Activated B cell treated with CpG ODN at 0.5 μM for 24 hours (primary cell): ENCODE results near the gene CYTIP. TPM values are rescaled to one million over a fixed set of nuclear protein-coding genes. Genes with fewer than 3 reads are reported as not detected.
A peak's percentile ranks its signal among the peaks of the same experiment; 100 is the strongest.

Source experiments
- ATAC-seq: fragments of 200-7000 bp; cut with Tn5 transposase; one replicate; pipeline ENCODE4 v1.10.0; 2021; ENCODE audit warnings: low read depth, mild to moderate bottlenecking, moderate library complexity
- CTCF ChIA-PET: fragments of 350-600 bp; sonication (Branson Sonifier 250); formaldehyde crosslinking; loops from one replicate; lab custom pipeline; 2021; ENCODE audit warnings: antibody characterized with exemption; lab: Charles Lee
- POLR2A ChIA-PET: fragments of 350-600 bp; sonication (Branson Sonifier 250); formaldehyde crosslinking; loops from one replicate; lab custom pipeline; 2021; ENCODE audit warnings: antibody characterized with exemption; lab: Charles Lee
- DNase-seq: peaks from one replicate; pipeline ENCODE4 v3.0.0; 2022
- H3K27ac Mint-ChIP-seq: one replicate; pipeline ENCODE4 v1.8.0; 2020; ENCODE audit warnings: mixed read lengths
- H3K27me3 Mint-ChIP-seq: one replicate; pipeline ENCODE4 v1.8.0; 2021; ENCODE audit warnings: mixed read lengths
- H3K36me3 Mint-ChIP-seq: one replicate; pipeline ENCODE4 v1.8.0; 2021; ENCODE audit warnings: low read depth, mixed read lengths
- H3K4me1 Mint-ChIP-seq: one replicate; pipeline ENCODE4 v1.8.0; 2021; ENCODE audit warnings: mixed read lengths
- H3K4me3 Mint-ChIP-seq: one replicate; pipeline ENCODE4 v1.8.0; 2020; ENCODE audit warnings: mild to moderate bottlenecking, mixed read lengths
- H3K9me3 Mint-ChIP-seq: one replicate; pipeline ENCODE4 v1.8.0; 2020; ENCODE audit warnings: mixed read lengths
- CTCF ChIP-seq: fragments of 200-600 bp; IDR thresholded peaks from one replicate; pipeline ENCODE4 v1.8.0; 2022; ENCODE audit warnings: antibody characterized with exemption, mild to moderate bottlenecking
- intact Hi-C: fragments of 100-400 bp; cut with micrococcal nuclease; formaldehyde crosslinking; loops from one replicate; pipeline ENCODE4 v1.15.1; 2024
- total RNA-seq: library from RNA; stranded (reverse); gene quantifications from 2 replicates; pipeline ENCODE4 v1.2.3, GENCODE V29; 2022

Gene CYTIP
- total RNA-seq, 1 donor from 2014 or later, result 129 TPM

DNA sequence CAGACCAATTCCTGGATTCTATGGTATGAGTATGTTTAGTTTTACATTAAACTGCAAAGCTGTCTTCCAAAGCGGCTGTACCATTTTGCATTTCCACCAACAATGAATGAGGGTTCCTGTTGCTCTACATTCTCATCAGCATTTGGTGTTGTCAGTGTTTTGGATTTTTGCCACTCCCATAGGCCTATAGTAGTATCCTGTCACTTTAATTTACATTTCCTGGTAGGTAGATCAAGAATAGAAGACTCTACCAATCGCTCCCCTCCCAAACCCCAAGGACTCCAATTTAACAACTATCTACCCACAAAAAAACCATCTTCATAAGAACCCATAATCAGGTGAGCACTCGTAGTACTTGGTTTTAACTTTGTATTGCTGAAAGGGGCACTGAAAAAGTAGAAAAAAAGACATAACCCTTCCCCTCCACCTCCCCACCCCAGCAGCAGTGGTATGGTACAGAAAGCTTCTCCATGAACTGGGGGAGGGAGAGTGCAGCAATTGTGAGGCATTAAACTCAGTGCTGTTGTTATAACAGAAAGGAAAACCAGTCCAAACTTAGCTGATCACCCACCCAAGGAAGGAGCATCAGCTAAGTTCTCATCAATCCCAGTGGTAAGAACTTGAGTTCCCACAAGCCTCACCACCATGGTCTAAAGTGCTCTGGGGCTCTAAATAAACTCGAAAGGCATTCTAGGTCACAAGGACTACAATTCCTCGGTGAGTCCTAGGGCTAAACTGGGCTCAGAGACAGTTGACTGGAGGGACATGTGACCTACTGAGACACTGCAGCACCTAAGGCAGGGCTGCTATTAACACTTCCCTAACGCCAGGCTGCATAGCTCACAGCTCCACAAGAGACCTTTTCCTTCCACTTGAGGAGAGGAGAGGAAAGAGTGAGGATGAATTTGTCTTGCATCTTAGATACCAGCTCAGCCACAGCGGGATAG lies 35.5 kb upstream of the CYTIP start:
- intact Hi-C loops, result no loop called here
- no peak for ATAC-seq
- peak overlapping the region; percentile 16 for H3K27ac Mint-ChIP-seq
- H3K4me3 Mint-ChIP-seq, result no peak overlapping the region
- no peaks in the 10 kb centered on the region for H3K27me3 Mint-ChIP-seq
- ChIA-PET POLR2A (interaction anchor here (0.6 to 1.1 kb wide), 2 partner anchors 36 to 38 kb away, joined by 4 read pairs; partner anchors contain the start of gene CYTIP), CTCF (interaction anchor here (1.7 kb wide), 1 partner anchor 152 kb away, joined by 4 read pairs; no protein-coding TSS in a partner anchor)
- H3K4me1 Mint-ChIP-seq, result peaks cover 22% of the 10 kb centered on the region
- no peak for DNase-seq
- no peak for TF ChIP-seq CTCF
- no peaks in the 10 kb centered on the region for H3K36me3 Mint-ChIP-seq
- no peaks in the 10 kb centered on the region for H3K9me3 Mint-ChIP-seq

DNA sequence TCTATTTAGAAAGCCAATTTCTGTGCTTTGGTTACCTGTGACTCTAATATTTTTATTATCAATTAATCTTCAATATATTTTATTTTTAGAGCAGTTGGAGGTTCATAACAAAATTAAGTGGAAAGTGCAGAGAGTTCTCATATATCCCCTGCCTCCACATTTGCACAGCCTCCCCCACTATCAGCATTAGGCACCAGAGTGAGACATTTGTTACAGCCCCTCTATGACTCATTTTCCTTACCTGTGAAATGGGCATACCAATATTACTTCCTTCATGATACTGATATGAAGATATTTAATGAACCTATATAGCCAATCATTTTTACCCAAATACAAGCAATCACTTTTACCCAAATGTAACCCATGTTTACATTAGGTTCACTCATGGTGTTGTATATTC lies 34.0 kb upstream of the CYTIP start:
- H3K27ac Mint-ChIP-seq, result no peak overlapping the region
- DNase-seq (no peak), ATAC-seq (no peak)
- no peaks in the 10 kb centered on the region for H3K27me3 Mint-ChIP-seq
- POLR2A ChIA-PET, result no interaction called here
- no peaks in the 10 kb centered on the region for H3K36me3 Mint-ChIP-seq
- intact Hi-C loops, result no loop called here
- H3K9me3 Mint-ChIP-seq, result no peaks in the 10 kb centered on the region
- TF ChIP-seq CTCF, result no peak
- H3K4me1 Mint-ChIP-seq, result peaks cover 34% of the 10 kb centered on the region
- CTCF ChIA-PET, result interaction anchor here (0.6 to 1.5 kb wide), 2 partner anchors 14 to 175 kb away, joined by 3 to 5 read pairs; no protein-coding TSS in a partner anchor
- H3K4me3 Mint-ChIP-seq, result no peak overlapping the region

GRCh38 chr2:157476953-157477709 lies 33.2 kb upstream of the CYTIP start:
- H3K36me3 Mint-ChIP-seq, result no peaks in the 10 kb centered on the region
- H3K9me3 Mint-ChIP-seq, result no peaks in the 10 kb centered on the region
- H3K27ac Mint-ChIP-seq, result peak overlapping the region; percentile 56
- no peak overlapping the region for H3K4me3 Mint-ChIP-seq
- no peak for DNase-seq
- ATAC-seq, result no peak
- H3K4me1 Mint-ChIP-seq, result peaks cover 40% of the 10 kb centered on the region
- POLR2A ChIA-PET, result interaction anchor here (0.7 to 1.0 kb wide), 2 partner anchors 56 to 121 kb away, joined by 3 to 4 read pairs; no protein-coding TSS in a partner anchor
- no peak for TF ChIP-seq CTCF
- CTCF ChIA-PET, result interaction anchor here (0.6 to 1.5 kb wide), 3 partner anchors 13 to 175 kb away, joined by 3 to 5 read pairs (median 3); no protein-coding TSS in a partner anchor
- no peaks in the 10 kb centered on the region for H3K27me3 Mint-ChIP-seq
- intact Hi-C loops, result no loop called here

GRCh38 chr2:157475722-157476390 lies 32.0 kb upstream of the CYTIP start:
- ChIA-PET POLR2A (interaction anchor here (1.0 kb wide), 1 partner anchor 35 kb away, joined by 3 read pairs; no protein-coding TSS in a partner anchor), CTCF (no interaction called here)
- H3K4me1 Mint-ChIP-seq, result peaks cover 40% of the 10 kb centered on the region
- no peak for TF ChIP-seq CTCF
- H3K9me3 Mint-ChIP-seq, result no peaks in the 10 kb centered on the region
- no peak overlapping the region for H3K4me3 Mint-ChIP-seq
- no peaks in the 10 kb centered on the region for H3K27me3 Mint-ChIP-seq
- no peak overlapping the region for H3K27ac Mint-ChIP-seq
- intact Hi-C loops, result no loop called here
- ATAC-seq (no peak), DNase-seq (no peak)
- no peaks in the 10 kb centered on the region for H3K36me3 Mint-ChIP-seq
